ENCODE measurements around the gene RPUSD1. TPM values are rescaled to one million over a fixed set of nuclear protein-coding genes. Genes with fewer than 3 reads are reported as not detected.
"Not testable (repeated sequence)": the region's sequence is repeated elsewhere in the genome, so short reads cannot be mapped to it uniquely, and the experiment has no call there.

The RPUSD1 gene
- total RNA-seq, 1 experiment from 2014 or later: 45.1 TPM

GRCh38 chr16:776824-777223, 11.4 kb downstream of the RPUSD1 start:
- Mint-ChIP-seq H3K27ac (no peak overlapping the region), H3K27me3 (ENCODE audit: low read depth) (no peaks in the 10 kb centered on the region), H3K4me1 (no peaks in the 10 kb centered on the region), H3K4me3 (no peak overlapping the region), H3K9me3 (no peaks in the 10 kb centered on the region), H3K36me3 (no peaks in the 10 kb centered on the region)
- no peak for ATAC-seq
- ChIA-PET POLR2A (no interaction called here), CTCF (interaction anchor here (0.9 to 1.5 kb wide), 2 partner anchors 8 to 36 kb away, joined by 3 to 4 read pairs; partner anchors contain the start of gene CIAO3)
- no peak for DNase-seq (ENCODE audit: low spot score)
- no peak for TF ChIP-seq USF1 (CRISPR knock-in tag; IDR thresholded peaks at IDR 0.05)
- no peak for TF ChIP-seq FOXK1 (CRISPR knock-in tag; IDR thresholded peaks at IDR 0.05)
- no peak for TF ChIP-seq SMAD4 (CRISPR knock-in tag; IDR thresholded peaks at IDR 0.05)
- no peak for TF ChIP-seq NFE2L1 (CRISPR knock-in tag; IDR thresholded peaks at IDR 0.05)
- TF ChIP-seq ERG (CRISPR knock-in tag; IDR thresholded peaks at IDR 0.05): no peak
- TF ChIP-seq ZNF138 (CRISPR knock-in tag; conservative IDR thresholded peaks at IDR 0.05): no peak
- no peak for TF ChIP-seq NR2C2 (CRISPR knock-in tag; IDR thresholded peaks at IDR 0.05)
- TF ChIP-seq ZBTB21 (CRISPR knock-in tag; IDR thresholded peaks at IDR 0.05; ENCODE audit: borderline replicate concordance): no peak
- no peak for TF ChIP-seq ETV6 (CRISPR knock-in tag; IDR thresholded peaks at IDR 0.05)
- no peak for TF ChIP-seq GABPB1 (CRISPR knock-in tag; IDR thresholded peaks at IDR 0.05)
- TF ChIP-seq TEAD1 (CRISPR knock-in tag; IDR thresholded peaks at IDR 0.05): no peak
- TF ChIP-seq TP53 (CRISPR knock-in tag; IDR thresholded peaks at IDR 0.05): no peak
- no peak for TF ChIP-seq ZNF416 (CRISPR knock-in tag; IDR thresholded peaks at IDR 0.05)
- no peak for TF ChIP-seq FOXJ3 (CRISPR knock-in tag; IDR thresholded peaks at IDR 0.05; ENCODE audit: borderline replicate concordance)
- TF ChIP-seq CTCF (IDR thresholded peaks at IDR 0.05): no peak
- no peak for TF ChIP-seq SP1 (CRISPR knock-in tag; conservative IDR thresholded peaks at IDR 0.05)
- TF ChIP-seq STAT6 (CRISPR knock-in tag; conservative IDR thresholded peaks at IDR 0.05; ENCODE audit: low read depth): no peak

- H3K9me3 Mint-ChIP-seq; POLR2A ChIA-PET; H3K27ac Mint-ChIP-seq; H3K4me1 Mint-ChIP-seq; H3K36me3 Mint-ChIP-seq; H3K4me3 Mint-ChIP-seq; ATAC-seq; DNase-seq (ENCODE audit: low spot score); H3K27me3 Mint-ChIP-seq (ENCODE audit: low read depth): not testable (repeated sequence)
- CTCF ChIA-PET: interaction anchor here (0.9 to 2.2 kb wide), 3 partner anchors 9 to 35 kb away, joined by 3 to 5 read pairs (median 4); partner anchors contain the start of gene CIAO3
Measured at GRCh38 chr16:776298-776697, 11.9 kb downstream of the RPUSD1 start.

GRCh38 chr16:775236-775796, 12.9 kb downstream of the RPUSD1 start:
- Mint-ChIP-seq H3K4me3 (no peak overlapping the region), H3K9me3 (no peaks in the 10 kb centered on the region), H3K36me3 (no peaks in the 10 kb centered on the region), H3K27me3 (ENCODE audit: low read depth) (no peaks in the 10 kb centered on the region), H3K27ac (no peak overlapping the region), H3K4me1 (no peaks in the 10 kb centered on the region)
- ChIA-PET CTCF (interaction anchor here (2.2 kb wide), 1 partner anchor 10 kb away, joined by 5 read pairs; no protein-coding TSS in a partner anchor), POLR2A (no interaction called here)
- 0 out of 2 replicates have a peak, but pooled peaks have one; percentile 20 for ATAC-seq
- no peak for DNase-seq (ENCODE audit: low spot score)
- TF ChIP-seq NR3C1 (CRISPR knock-in tag; conservative IDR thresholded peaks at IDR 0.05; ENCODE audit: low read depth) (no peak), NFATC4 (CRISPR knock-in tag; IDR thresholded peaks at IDR 0.05) (no peak), GTF2I (CRISPR knock-in tag; conservative IDR thresholded peaks at IDR 0.05) (no peak), ZNF232 (CRISPR knock-in tag; IDR thresholded peaks at IDR 0.05) (no peak), ATF1 (CRISPR knock-in tag; IDR thresholded peaks at IDR 0.05) (no peak), GABPB1 (CRISPR knock-in tag; IDR thresholded peaks at IDR 0.05) (no peak), TEAD1 (CRISPR knock-in tag; IDR thresholded peaks at IDR 0.05) (no peak), SP1 (CRISPR knock-in tag; conservative IDR thresholded peaks at IDR 0.05) (no peak), HMGXB4 (CRISPR knock-in tag; IDR thresholded peaks at IDR 0.05) (no peak), ATF6 (CRISPR knock-in tag; IDR thresholded peaks at IDR 0.05) (no peak)
